WTC11 (cell line): ENCODE results near the gene ZNF516.

Experiments
- HMGXB4 ChIP-seq: sonication (generic); formaldehyde crosslinking; IDR thresholded peaks from 2 replicates; pipeline ENCODE4 v1.8.1; 2023; ENCODE audit warnings: mild to moderate bottlenecking, moderate library complexity, missing genetic modification reagents
- PREB ChIP-seq: sonication (generic); formaldehyde crosslinking; IDR thresholded peaks from 2 replicates; pipeline ENCODE4 v1.8.1; 2022; ENCODE audit warnings: mild to moderate bottlenecking, missing genetic modification reagents, moderate library complexity, borderline replicate concordance
- TEAD4 ChIP-seq: sonication (generic); formaldehyde crosslinking; IDR thresholded peaks from 2 replicates; pipeline ENCODE4 v1.8.0; 2022; ENCODE audit warnings: mild to moderate bottlenecking, missing genetic modification reagents
- ZNF512 ChIP-seq: sonication (generic); formaldehyde crosslinking; IDR thresholded peaks from 2 replicates; pipeline ENCODE4 v1.8.1; 2022; ENCODE audit warnings: missing genetic modification reagents, borderline replicate concordance

- TF ChIP-seq TEAD4 (CRISPR knock-in tag): no peak
- TF ChIP-seq ZNF512 (CRISPR knock-in tag): no peak
- TF ChIP-seq HMGXB4: no peak
- no peak for TF ChIP-seq PREB (CRISPR knock-in tag)
These were observed 19.4 kb downstream of the ZNF516 start for GRCh38 chr18:76475450-76476194.
